GM23248 (cell line): ENCODE results near the gene USP38. TPM values are rescaled to one million over a fixed set of nuclear protein-coding genes. Genes with fewer than 3 reads are reported as not detected.

Experiments used
- DNase-seq: peaks from one replicate; pipeline ENCODE4 v3.0.0-alpha.2; 2015
- H2AFZ ChIP-seq: fragments of 200-600 bp; sonication (generic); 2 replicates; pipeline ENCODE4 v1.6.1; 2016; ENCODE audit warnings: antibody characterized with exemption
- H3F3A ChIP-seq: fragments of 200-600 bp; sonication (generic); 2 replicates; pipeline ENCODE4 v1.6.1; 2016; ENCODE audit warnings: mild to moderate bottlenecking, antibody characterized with exemption, mixed run types; ENCODE audit not compliant: insufficient read depth
- H3K27ac ChIP-seq: fragments of 200-600 bp; sonication (generic); 2 replicates; pipeline ENCODE4 v1.5.1; 2016; ENCODE audit warnings: mild to moderate bottlenecking
- H3K27me3 ChIP-seq: fragments of 200-600 bp; sonication (generic); replicated peaks from 2 replicates; pipeline ENCODE4 v1.6.1; 2016; ENCODE audit warnings: mild to moderate bottlenecking; ENCODE audit not compliant: insufficient read depth
- H3K36me3 ChIP-seq: fragments of 200-600 bp; sonication (generic); 2 replicates; pipeline ENCODE4 v1.6.1; 2016; ENCODE audit warnings: low read depth, mild to moderate bottlenecking
- H3K4me1 ChIP-seq: fragments of 200-600 bp; sonication (generic); 2 replicates; pipeline ENCODE4 v1.6.1; 2016; ENCODE audit warnings: mild to moderate bottlenecking; ENCODE audit not compliant: insufficient read depth
- H3K4me2 ChIP-seq: fragments of 200-600 bp; sonication (generic); one replicate; pipeline ENCODE4 v1.6.1; 2016; ENCODE audit warnings: mild to moderate bottlenecking; ENCODE audit not compliant: unreplicated experiment
- H3K4me3 ChIP-seq: fragments of 200-600 bp; sonication (generic); 2 replicates; pipeline ENCODE4 v1.5.1; 2016; ENCODE audit warnings: mild to moderate bottlenecking
- H3K79me2 ChIP-seq: fragments of 200-600 bp; sonication (generic); 2 replicates; pipeline ENCODE4 v1.6.1; 2016; ENCODE audit warnings: mild to moderate bottlenecking; ENCODE audit not compliant: insufficient read depth
- H3K9ac ChIP-seq: fragments of 200-600 bp; sonication (generic); 2 replicates; pipeline ENCODE4 v1.6.1; 2016; ENCODE audit warnings: mild to moderate bottlenecking
- H3K9me2 ChIP-seq: fragments of 200-600 bp; sonication (generic); 2 replicates; pipeline ENCODE4 v1.6.1; 2016; ENCODE audit warnings: mixed run types, mild to moderate bottlenecking, moderate library complexity; ENCODE audit not compliant: insufficient read depth
- H3K9me3 ChIP-seq: fragments of 200-600 bp; sonication (generic); one replicate; pipeline ENCODE4 v1.6.1; 2017; ENCODE audit warnings: low read depth
- H4K20me1 ChIP-seq: fragments of 200-600 bp; sonication (generic); 2 replicates; pipeline ENCODE4 v1.6.0; 2016; ENCODE audit not compliant: insufficient read depth
- EZH2 ChIP-seq: fragments of 200-600 bp; sonication (generic); IDR thresholded peaks from 2 replicates; pipeline ENCODE4 v1.6.1; 2018; ENCODE audit warnings: antibody characterized with exemption, mild to moderate bottlenecking; ENCODE audit not compliant: insufficient read depth, poor library complexity, severe bottlenecking
- EZH2phosphoT487 ChIP-seq: fragments of 200-600 bp; sonication (generic); IDR thresholded peaks from 2 replicates; pipeline ENCODE4 v1.6.1; 2018; ENCODE audit warnings: antibody characterized with exemption, moderate library complexity, mild to moderate bottlenecking, low read depth; ENCODE audit not compliant: insufficient read depth
- WGBS, 2 experiments: methylation state at CpG; one replicate each; pipeline ENCODE4 v1.1.6; 2015 to 2017; ENCODE audit warnings: low lambda C conversion rate in 2 of 2, low coverage in 1 of 2; ENCODE audit errors: missing lambda C conversion rate in 2 of 2; 5-methylcytosine and 5-hydroxymethylcytosine counted together
- in situ Hi-C: fragments of 300-500 bp; cut with MboI; formaldehyde crosslinking; loops from 2 replicates; pipeline ENCODE4 v1.15.0; 2020
- polyA plus RNA-seq: library from polyadenylated mRNA; unstranded; fragments of >200 nt; fragmentation: Nextera tagmentation; extraction: Ambion mirVana; gene quantifications from 2 replicates; pipeline ENCODE4 v1.2.1, GENCODE V29; 2016
- total RNA-seq: library from RNA; depleted of rRNA; stranded (reverse); fragments of >200 nt; shearing (Covaris generic); gene quantifications from 2 replicates; pipeline ENCODE4 v1.2.3, GENCODE V29; 2014

The USP38 gene
- total and polyA plus RNA-seq, 2 experiments from 2014 or later, result 9.6 to 19.3 TPM

GRCh38 chr4:143184217-143184502, 557 bp upstream of the USP38 start:
- no peaks in the 10 kb centered on the region for H3K9me2 ChIP-seq
- no peaks in the 10 kb centered on the region for H3K36me3 ChIP-seq
- peak overlapping the region; percentile 97 for H2AFZ ChIP-seq
- H3K27me3 ChIP-seq, result no peaks in the 10 kb centered on the region
- peaks cover 24% of the 10 kb centered on the region for H3F3A ChIP-seq
- peaks cover 57% of the 10 kb centered on the region for H3K79me2 ChIP-seq
- H3K9ac ChIP-seq, result peak overlapping the region; percentile 97
- peak overlapping the region; percentile 91 for H3K4me2 ChIP-seq
- DNase-seq, result no peak
- in situ Hi-C loops, result no loop called here
- H3K9me3 ChIP-seq, result no peaks in the 10 kb centered on the region
- H3K27ac ChIP-seq, result peak overlapping the region; percentile 96
- TF ChIP-seq EZH2 (no peak), EZH2phosphoT487 (no peak)
- H3K4me3 ChIP-seq, result peak overlapping the region; percentile 87
- 1% methylated on average over 11 of the region's 11 CpGs for WGBS, 2 experiments
- peaks cover 36% of the 10 kb centered on the region for H3K4me1 ChIP-seq
- H4K20me1 ChIP-seq, result no peaks in the 10 kb centered on the region; the same call in 1 of the 2 replicates

- H3K27me3 ChIP-seq, result no peaks in the 10 kb centered on the region
- TF ChIP-seq EZH2phosphoT487, result no peak
- no peak for TF ChIP-seq EZH2
- peak overlapping the region; percentile 96 for H3K4me2 ChIP-seq
- peak overlapping the region; percentile 97 for H3K9ac ChIP-seq
- H3K27ac ChIP-seq, result peak overlapping the region; percentile 96
- H3K79me2 ChIP-seq, result peaks cover 70% of the 10 kb centered on the region
- WGBS, 2 experiments, result 1% methylated on average over 38 to 42 of the region's 50 CpGs
- H3K9me2 ChIP-seq, result no peaks in the 10 kb centered on the region
- H3K4me3 ChIP-seq, result peak overlapping the region; percentile 87
- H3F3A ChIP-seq, result peaks cover 24% of the 10 kb centered on the region
- peaks cover 9% of the 10 kb centered on the region for H3K36me3 ChIP-seq
- peaks cover 46% of the 10 kb centered on the region for H3K4me1 ChIP-seq
- peak; percentile 51 for DNase-seq
- in situ Hi-C loops, result no loop called here
- no peaks in the 10 kb centered on the region for H3K9me3 ChIP-seq
- no peaks in the 10 kb centered on the region; the same call in 1 of the 2 replicates for H4K20me1 ChIP-seq
- peak overlapping the region; percentile 67 for H2AFZ ChIP-seq
Measured at GRCh38 chr4:143185253-143186107, 763 bp downstream of the USP38 start.

- Histone ChIP-seq H3K4me3 (peak overlapping the region; percentile 87), H3K9me3 (no peaks in the 10 kb centered on the region), H3K9me2 (no peaks in the 10 kb centered on the region), H3F3A (peaks cover 24% of the 10 kb centered on the region), H3K79me2 (peaks cover 77% of the 10 kb centered on the region), H3K4me2 (peak overlapping the region; percentile 96), H4K20me1 (no peaks in the 10 kb centered on the region; the same call in 1 of the 2 replicates), H3K9ac (peak overlapping the region; percentile 97), H3K27me3 (no peaks in the 10 kb centered on the region), H3K36me3 (peaks cover 16% of the 10 kb centered on the region), H2AFZ (peak overlapping the region; percentile 26), H3K4me1 (peaks cover 46% of the 10 kb centered on the region), H3K27ac (peak overlapping the region; percentile 96)
- in situ Hi-C loops, result no loop called here
- WGBS, 2 experiments, result 5% methylated on average over 6 of the region's 6 CpGs
- no peak for TF ChIP-seq EZH2phosphoT487
- no peak for TF ChIP-seq EZH2
- peak; percentile 75 for DNase-seq
Measured at GRCh38 chr4:143186212-143186611, 1.5 kb downstream of the USP38 start.

- 6 to 7% methylated on average over 7 of the region's 7 CpGs for WGBS, 2 experiments
- TF ChIP-seq EZH2phosphoT487 (no peak), EZH2 (no peak)
- Histone ChIP-seq H3K9me2 (no peaks in the 10 kb centered on the region), H3K4me2 (peak overlapping the region; percentile 96), H4K20me1 (no peaks in the 10 kb centered on the region; the same call in 1 of the 2 replicates), H3K4me3 (peak overlapping the region; percentile 87), H3K4me1 (peaks cover 46% of the 10 kb centered on the region), H3K9ac (peak overlapping the region; percentile 97), H3K27me3 (no peaks in the 10 kb centered on the region), H3F3A (peaks cover 24% of the 10 kb centered on the region), H3K79me2 (peaks cover 82% of the 10 kb centered on the region), H3K36me3 (peaks cover 20% of the 10 kb centered on the region), H3K27ac (peak overlapping the region; percentile 96), H3K9me3 (no peaks in the 10 kb centered on the region), H2AFZ (peak overlapping the region; percentile 26)
- DNase-seq, result peak; percentile 42
- in situ Hi-C loops, result no loop called here
Measured at GRCh38 chr4:143186649-143187048, 1.9 kb downstream of the USP38 start.
